ENCODE results near the gene GSC2. TPM values are rescaled to one million over a fixed set of nuclear protein-coding genes. Genes with fewer than 3 reads are reported as not detected.

The GSC2 gene
- total and polyA plus RNA-seq, 9 of the 15 experiments (the other 6 are each of a cell fraction or from before 2014, with no cell fraction given) = not detected

- TF ChIP-seq THAP12 (CRISPR knock-in tag; IDR thresholded peaks at IDR 0.05) = no peak; the same call in none of the 2 replicates
- TF ChIP-seq ZNF224 (CRISPR knock-in tag; IDR thresholded peaks at IDR 0.05) = no peak
- no peak for TF ChIP-seq SMARCA5 (IDR thresholded peaks at IDR 0.05)
- no peak for TF ChIP-seq ZNF436 (CRISPR knock-in tag; IDR thresholded peaks at IDR 0.05)
- TF ChIP-seq GABPB1 (CRISPR knock-in tag; IDR thresholded peaks at IDR 0.05) = no peak
- no peak for TF ChIP-seq HCFC1 (IDR thresholded peaks at IDR 0.05; ENCODE audit: low read depth, low read length)
- 0 out of 2 replicates have a peak, but pooled peaks have one; percentile 14 for TF ChIP-seq BHLHE40 (IDR thresholded peaks at IDR 0.05; ENCODE audit: low read length)
- TF ChIP-seq ASH1L (IDR thresholded peaks at IDR 0.05; ENCODE audit: borderline replicate concordance, low read depth, partially characterized antibody) = no peak
- no peak for TF ChIP-seq POLR2B (IDR thresholded peaks at IDR 0.05; ENCODE audit: low read depth, partially characterized antibody)
- no peak for TF ChIP-seq JUN (IDR thresholded peaks at IDR 0.05; ENCODE audit: borderline replicate concordance, low read depth, low read length)
- no peak for TF ChIP-seq JUN (CRISPR knock-in tag; IDR thresholded peaks at IDR 0.05; ENCODE audit: borderline replicate concordance)
- no peak for TF ChIP-seq XRCC3 (IDR thresholded peaks at IDR 0.05)
- no peak for TF ChIP-seq ZNF830 (CRISPR knock-in tag; IDR thresholded peaks at IDR 0.05)
- peak; percentile 43; the same call in 1 of the 2 replicates for TF ChIP-seq ZNF583 (CRISPR knock-in tag; IDR thresholded peaks at IDR 0.05)
- no peak for TF ChIP-seq ZNF609 (CRISPR knock-in tag; IDR thresholded peaks at IDR 0.05; ENCODE audit: borderline replicate concordance)
- TF ChIP-seq RBM14 (IDR thresholded peaks at IDR 0.05; ENCODE audit: borderline replicate concordance, insufficient read depth, low read depth, low read length) = no peak
- no peak for TF ChIP-seq ZNF408 (CRISPR knock-in tag; IDR thresholded peaks at IDR 0.05; ENCODE audit: low read depth)
- no peak for TF ChIP-seq ZNF785 (CRISPR knock-in tag; IDR thresholded peaks at IDR 0.05)
- TF ChIP-seq EZH2 (IDR thresholded peaks at IDR 0.05; ENCODE audit: borderline replicate concordance, low read depth, low read length) = no peak
- 0 out of 2 replicates have a peak, but pooled peaks have one; percentile 7 for TF ChIP-seq NR2F6 (CRISPR knock-in tag; IDR thresholded peaks at IDR 0.05)
- TF ChIP-seq CHD2 (IDR thresholded peaks at IDR 0.05; ENCODE audit: low read depth, low read length) = 0 out of 2 replicates have a peak, but pooled peaks have one; percentile 28
- no peak for TF ChIP-seq SMAD3 (CRISPR knock-in tag; conservative IDR thresholded peaks at IDR 0.05)
- no peak for TF ChIP-seq MAFG (tag; conservative IDR thresholded peaks at IDR 0.05)
These were observed 27.3 kb upstream of the GSC2 start (continued) for GRCh38 chr22:19177164-19178064.

Measured in K562 (cell line).